Right forelimb (tissue), 1 donor: ENCODE data around the gene VKORC1.

Experiments
- DNase-seq: peaks from one replicate; pipeline ENCODE4 v3.0.0-alpha.2; 2018

Gene VKORC1

DNA sequence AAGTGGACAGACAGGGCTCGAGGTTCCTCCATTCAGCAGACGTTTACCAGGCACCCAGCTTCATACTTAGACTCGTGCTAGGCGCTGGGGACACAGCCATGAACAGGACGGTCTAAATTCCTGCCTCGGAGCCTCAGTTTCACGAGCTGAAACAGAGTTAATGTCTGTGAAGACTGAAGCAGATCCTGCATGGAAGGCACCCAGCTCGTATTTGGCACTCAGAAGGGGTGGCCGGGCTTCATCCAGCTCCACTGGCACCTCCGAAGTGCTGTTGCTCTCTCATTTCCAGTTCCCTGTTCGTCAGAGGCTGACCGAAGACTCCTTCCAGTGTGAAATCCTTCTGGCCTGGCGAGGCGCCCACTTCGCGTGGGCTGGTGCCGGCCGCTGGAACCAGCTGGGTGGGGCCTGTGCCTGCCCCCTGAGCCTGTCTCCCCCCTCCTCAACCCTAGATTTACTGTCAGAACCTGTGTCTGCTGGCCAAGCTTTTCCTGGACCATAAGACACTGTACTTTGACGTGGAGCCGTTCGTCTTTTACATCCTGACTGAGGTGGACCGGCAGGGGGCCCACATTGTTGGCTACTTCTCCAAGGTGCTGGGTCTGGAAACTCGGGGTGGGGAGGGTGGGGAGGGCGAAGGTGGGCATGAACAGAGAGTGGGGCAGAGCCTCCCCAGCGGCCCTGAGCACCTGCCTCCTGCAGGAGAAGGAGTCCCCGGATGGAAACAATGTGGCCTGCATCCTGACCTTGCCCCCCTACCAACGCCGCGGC lies 35.2 kb upstream of the VKORC1 start:
- DNase-seq = no peak

DNA sequence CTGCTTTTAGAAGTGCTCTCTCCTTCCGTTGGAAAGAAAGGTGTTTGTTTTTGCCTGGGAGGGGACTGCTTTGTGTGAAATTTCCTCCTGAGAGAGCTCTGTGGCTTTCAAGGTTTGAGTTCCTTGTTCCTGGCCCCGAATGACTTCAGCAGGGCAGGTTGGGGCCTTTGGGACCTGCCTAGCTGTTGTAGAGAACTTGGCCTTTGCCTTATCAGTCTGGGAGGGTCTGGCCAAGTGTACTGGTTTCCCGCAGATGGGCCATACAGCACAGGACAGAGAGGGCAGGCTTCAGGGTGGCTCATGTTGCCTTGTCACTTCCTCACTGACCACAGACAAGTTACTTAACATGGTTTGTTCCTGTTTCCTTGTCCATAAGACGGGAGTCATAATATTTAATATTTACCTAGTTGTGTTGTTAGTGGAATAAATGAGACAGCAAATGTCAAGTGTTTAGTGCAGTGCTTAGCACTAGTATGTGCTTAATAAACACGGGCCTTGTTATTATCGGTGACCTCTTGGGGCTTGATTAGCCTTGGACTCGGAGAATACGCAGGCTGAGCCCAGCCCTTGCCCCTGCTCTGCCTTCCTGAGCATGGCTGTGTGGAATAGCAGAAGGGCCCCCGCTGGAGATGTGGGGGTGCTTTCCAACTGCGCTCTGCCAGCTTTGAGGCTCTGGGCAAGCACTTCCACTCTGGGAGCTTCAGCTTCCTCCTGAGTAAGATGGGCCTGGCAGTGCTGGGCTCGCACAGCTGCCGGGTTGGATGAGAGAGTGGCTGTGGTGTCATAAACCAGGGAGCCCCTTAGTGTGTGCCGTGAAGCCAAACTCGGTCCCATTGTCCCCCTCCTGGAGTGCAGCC lies 34.3 kb upstream of the VKORC1 start:
- DNase-seq = no peak

DNA sequence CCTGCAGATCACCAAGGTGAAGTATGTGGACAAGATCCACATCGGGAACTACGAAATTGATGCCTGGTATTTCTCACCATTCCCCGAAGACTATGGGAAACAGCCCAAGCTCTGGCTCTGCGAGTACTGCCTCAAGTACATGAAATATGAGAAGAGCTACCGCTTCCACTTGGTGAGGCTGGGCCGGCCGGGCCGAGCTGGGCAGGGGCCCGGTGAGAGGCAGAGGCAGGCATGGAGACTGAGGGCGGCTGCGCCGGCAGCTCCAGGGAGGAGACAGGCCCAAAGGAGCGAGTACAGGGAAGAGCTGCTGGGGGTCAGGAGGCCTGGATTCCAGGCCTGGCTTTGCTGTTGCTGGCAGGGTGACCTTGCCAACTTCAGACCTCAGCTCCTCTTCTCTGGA lies 32.6 kb upstream of the VKORC1 start:
- no peak for DNase-seq

DNA sequence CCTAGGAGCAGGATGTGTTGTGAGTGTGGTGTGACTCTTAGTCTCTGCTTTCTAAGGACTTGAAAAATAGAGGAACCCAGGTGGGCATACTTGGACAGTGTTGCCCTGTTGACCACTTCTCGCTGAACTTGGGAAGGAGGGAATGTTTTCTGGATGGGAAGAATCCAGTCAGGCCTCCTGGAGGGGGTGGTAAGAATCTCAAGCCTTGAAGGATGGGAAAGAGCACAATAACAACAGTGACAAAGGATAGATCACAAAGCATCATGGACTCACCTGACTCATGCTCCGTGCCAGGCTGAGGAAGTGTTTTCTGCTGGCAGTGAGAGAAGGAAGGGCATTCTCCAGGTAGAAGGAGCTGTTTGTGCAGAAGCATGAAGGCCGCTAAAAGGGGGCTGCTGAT lies 31.2 kb upstream of the VKORC1 start:
- DNase-seq = no peak

DNA sequence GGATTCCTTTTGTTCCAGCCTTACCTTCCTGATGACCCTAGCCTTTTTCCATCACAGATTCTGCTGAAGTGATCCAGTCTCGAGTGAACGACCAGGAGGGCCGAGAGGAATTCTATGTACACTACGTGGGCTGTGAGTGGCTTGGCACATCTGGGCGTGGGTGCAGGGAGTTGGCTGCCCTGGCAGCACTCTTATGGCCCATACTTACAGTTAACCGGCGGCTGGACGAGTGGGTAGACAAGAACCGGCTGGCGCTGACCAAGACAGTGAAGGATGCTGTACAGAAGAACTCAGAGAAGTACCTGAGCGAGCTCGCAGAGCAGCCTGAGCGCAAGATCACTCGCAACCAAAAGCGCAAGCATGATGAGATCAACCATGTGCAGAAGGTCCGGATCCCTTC lies 25.5 kb upstream of the VKORC1 start:
- no peak for DNase-seq

DNA sequence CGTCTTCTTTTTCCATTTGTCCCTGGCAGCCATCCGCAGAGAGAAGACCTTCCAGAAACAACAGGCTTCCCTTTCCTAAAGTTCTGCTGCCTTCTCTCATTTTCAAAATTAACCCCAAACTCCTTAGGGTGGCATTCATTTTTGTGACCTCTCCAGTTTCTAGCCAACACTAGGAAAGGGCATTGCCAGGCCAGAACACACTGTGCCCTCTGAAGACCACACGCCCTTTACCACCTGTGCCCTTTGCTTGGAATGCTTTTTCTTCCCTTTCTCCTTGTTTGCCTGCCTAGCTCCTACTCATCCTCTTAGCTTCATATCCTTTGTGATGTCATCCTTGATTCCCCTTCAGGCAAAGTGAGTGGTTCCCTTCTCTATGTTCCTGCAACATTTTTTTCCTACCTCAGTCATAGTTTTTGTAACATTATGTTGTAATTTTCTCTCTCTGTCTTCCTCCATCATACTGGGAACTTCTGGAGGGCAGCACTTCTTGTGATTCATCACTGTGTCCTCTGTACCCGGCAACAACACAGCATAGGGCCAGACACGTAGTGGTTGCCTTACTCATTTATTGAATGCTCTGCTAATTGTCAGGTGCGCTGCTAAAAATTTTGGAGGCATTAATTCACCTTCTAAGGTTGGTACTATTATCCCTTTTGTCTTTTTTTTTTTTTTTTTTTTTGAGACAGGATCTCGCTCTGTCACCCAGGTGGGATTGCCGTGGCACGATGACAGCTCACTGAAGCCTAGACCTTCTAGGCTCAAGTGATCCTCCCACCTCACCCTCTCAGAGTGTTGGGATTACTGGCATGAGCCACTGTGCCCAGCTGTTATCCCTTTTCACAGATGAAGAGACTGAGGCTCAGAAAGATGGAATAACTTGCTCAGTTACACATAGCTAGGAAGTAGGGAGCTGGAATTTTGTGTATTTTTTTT lies 23.9 kb upstream of the VKORC1 start:
- no peak for DNase-seq

DNA sequence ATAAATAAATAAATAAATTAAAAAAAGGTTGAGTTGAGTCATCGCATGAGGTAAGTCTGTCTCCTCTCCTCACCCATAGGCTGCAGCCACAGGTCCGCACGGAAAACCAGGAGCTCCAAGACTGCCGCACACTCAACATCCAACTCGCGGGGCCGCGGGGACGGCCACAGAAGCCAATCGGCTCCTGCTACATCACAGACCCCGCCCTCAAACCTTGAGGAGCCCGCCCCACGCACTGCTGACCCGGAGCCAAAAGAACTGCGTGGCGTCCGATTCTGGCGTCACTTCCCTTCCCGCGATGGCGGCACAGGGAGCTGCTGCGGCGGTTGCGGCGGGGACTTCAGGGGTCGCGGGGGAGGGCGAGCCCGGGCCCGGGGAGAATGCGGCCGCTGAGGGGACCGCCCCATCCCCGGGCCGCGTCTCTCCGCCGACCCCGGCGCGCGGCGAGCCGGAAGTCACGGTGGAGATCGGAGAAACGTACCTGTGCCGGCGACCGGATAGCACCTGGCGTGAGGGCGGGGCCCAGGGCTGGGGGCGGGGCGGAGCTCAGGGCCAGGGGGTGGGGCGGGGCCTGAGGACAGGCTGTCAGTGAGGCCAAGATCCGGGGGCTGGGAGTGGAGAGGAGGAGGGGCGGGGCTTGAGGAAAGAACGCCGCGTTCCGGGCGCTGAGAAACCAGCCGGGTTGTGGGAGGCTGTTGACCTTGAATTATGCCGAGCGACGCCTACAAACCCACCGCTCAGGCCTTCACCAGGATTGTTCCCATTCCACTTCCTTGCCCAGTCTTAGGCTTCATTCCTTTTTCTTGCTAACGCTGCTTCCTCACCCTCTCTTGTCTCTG lies 23.0 kb upstream of the VKORC1 start, which contains the start of gene KAT8:
Gene KAT8, plus strand, starts transcription at position 281 of the 839 bp plus-strand sequence. Its CDS starts 18 bp downstream, at position 299.
- DNase-seq = peak; percentile 99

DNA sequence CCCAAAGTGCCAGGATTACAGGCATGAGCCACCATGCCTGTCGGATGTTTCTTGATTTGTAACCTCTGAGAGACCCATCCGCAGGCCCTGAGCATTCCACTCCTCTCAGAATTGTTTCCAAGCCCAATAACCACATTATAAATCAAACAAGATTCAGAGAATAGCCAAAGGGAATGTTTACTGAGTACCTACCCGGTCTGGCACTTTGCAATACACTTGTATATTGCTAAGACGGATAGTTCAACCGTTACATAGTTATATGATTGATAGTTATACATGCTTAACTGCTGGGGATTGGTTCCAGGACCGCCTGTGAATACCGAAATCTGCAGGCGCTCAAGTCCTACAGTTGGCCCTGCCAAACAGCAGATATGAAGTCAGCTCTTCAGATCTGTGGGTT lies 19.9 kb upstream of the VKORC1 start:
- no peak for DNase-seq

DNA sequence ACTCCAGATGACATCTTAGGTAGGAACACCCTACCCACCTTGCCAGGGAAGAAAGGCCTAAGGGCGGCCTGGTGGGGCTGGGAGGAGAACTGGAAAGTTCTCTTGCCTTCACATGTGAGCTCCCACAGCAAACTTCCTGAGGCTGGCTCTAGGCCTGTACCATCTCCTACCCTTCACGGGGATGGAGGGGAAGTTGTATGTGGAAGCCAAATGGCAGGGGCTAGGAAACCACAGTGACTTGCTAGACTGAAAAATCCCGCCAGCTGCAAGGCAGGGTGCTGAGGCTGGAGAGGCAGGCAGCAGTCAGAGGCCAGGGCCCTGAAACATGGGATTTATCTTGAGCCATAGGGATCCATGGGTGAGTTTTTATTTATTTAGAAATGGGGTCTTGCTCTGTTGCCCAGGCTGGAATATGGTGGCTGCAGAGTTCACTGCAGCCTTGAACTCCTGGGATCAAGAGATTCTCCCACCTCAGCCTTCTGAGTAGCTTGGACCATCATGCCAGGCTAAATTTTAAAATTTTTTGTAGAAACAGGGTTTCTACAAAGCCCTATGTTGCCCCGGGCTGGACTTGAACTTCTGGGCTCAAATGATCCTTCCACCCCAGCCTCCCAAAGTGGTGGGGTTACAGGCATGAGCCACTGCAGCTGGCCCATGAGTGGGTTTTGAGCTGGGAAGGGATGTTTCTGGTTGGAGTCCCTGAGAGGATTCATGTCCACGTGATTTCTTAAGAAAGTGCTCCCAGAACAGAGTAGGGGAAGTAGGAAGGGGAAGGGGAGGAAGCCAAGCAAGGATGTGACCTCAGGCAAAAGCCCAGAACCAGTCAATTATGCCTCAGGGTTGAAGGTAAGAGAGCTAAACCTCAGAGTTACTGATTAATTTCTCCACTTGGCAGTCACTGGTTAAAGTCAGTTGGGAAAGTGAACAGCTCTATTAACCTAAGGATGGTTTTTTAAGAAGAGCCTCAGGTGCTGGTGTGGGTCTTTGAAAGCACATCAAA lies 18.8 kb upstream of the VKORC1 start:
- no peak for DNase-seq

DNA sequence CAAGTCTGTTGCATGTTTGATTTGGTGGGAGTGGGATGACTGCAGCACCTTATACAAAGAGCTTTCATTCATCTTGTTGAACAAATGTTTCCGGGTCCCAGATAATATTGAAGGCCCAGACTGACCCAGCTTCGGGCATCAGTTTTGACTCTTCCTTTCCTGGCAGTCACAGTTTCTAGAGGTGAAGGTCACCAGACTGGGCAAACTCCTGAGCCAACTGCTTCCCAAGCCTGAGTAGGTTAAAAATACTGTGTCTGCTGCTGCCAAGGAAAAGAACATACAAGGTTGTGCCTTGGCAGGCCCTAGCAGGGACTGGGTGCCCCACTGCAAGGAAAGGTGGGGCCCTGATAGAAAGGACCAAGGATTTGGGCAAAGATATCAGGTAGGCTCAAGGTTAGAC lies 18.1 kb upstream of the VKORC1 start:
- DNase-seq = no peak

DNA sequence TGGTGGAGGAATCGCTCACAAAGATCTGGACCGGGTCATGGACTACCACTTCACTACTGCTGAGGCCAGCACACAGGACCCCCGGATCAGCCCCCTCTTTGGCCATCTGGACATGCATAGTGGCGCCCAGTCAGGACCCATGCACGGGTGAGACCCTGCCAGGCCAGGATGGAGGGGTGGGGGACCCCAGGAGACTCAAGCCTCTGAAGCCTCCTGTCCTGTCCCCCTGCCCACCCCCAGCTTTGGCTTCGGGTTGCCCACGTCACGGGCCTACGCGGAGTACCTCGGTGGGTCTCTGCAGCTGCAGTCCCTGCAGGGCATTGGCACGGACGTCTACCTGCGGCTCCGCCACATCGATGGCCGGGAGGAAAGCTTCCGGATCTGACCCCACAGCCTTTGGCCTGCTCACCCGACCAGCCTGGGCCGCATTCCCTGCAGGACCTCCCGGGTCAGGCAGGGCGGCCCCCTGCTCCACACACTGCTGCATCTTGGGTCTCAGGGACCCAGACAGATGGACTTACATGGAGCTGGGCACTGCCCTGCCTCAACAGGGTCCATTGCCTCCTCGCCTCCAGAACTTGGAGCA lies 17.4 kb upstream of the VKORC1 start:
- DNase-seq = no peak

DNA sequence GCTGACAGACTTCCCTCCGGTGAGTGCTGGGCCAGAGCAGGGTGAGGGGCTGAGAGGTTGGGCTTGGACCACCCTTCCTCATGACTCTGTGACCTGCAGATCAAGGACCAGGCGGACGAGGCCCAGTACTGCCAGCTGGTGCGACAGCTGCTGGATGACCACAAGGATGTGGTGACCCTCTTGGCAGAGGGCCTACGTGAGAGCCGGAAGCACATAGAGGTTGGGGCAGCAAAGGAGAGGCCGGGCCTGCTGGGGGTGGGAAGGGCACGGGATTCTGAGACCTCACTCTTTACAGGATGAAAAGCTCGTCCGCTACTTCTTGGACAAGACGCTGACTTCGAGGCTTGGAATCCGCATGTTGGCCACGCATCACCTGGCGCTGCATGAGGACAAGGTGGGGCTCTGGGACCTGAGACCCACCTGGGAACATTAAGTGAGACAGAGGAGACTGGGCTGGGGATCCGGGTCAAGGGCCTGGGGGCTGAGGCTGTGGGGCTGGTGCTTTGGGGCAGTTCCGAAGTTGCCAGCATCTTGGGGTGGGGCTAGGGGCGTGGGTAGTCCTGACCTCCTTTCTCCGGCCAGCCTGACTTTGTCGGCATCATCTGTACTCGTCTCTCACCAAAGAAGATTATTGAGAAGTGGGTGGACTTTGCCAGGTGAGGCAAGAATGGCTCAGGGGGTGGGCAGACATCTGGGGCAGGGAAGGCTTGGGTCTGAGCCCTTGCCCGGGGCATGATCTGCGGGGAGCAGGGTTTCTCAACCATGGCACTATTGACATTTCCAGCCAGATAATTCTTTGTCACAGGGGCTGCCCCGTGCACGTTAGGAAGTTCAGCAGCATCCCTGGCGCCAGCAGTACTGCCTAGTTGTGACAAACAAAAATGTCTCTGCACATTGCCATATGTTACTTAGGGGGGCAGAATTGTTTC lies 15.8 kb upstream of the VKORC1 start:
- no peak for DNase-seq

DNA sequence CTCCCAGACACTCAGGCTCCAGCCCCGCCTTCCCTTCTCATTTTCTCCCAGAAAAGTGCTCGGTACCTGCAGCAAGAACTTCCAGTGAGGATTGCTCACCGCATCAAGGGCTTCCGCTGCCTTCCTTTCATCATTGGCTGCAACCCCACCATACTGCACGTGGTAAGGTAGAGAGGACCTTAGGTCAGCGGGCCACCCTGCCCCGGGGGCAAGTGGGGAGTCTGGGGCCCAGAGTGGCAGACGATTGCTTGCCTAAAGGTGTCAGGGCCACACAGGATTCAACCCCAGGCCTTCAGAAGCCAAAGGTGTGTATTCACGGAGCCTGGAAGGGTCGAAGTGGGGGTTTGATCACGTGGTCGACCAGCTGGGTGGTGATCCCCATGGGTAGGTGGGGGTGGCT lies 15.0 kb upstream of the VKORC1 start:
- DNase-seq = no peak

DNA sequence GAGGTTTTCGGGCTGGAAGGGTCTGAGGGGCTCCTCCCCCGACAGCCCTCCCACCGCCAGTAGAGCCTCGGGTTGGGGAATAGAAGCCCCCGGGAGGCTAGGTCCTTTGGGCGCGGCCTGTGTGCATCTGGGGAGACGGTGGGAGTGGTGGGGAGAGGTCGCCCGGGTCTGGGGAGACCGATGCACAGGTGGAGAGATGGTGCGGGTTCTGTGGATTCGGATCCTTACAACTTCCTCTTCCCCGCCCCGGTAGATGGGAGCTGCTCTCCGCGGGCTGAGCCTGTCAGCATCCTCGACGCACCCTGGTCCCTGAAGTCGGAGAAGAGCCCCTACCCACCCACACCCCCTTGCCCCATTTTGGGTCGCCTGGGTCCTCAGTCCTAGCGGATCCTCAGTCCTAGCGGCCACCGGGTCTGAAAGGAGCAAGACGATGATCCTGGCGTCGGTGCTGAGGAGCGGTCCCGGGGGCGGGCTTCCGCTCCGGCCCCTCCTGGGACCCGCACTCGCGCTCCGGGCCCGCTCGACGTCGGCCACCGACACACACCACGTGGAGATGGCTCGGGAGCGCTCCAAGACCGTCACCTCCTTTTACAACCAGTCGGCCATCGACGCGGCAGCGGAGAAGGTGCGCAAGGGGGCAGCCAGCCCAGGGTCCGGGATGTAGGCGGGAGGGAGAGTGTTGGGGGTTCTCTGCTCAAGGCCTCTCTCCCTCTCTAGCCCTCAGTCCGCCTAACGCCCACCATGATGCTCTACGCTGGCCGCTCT lies 14.4 kb upstream of the VKORC1 start:
- DNase-seq = no peak

DNA sequence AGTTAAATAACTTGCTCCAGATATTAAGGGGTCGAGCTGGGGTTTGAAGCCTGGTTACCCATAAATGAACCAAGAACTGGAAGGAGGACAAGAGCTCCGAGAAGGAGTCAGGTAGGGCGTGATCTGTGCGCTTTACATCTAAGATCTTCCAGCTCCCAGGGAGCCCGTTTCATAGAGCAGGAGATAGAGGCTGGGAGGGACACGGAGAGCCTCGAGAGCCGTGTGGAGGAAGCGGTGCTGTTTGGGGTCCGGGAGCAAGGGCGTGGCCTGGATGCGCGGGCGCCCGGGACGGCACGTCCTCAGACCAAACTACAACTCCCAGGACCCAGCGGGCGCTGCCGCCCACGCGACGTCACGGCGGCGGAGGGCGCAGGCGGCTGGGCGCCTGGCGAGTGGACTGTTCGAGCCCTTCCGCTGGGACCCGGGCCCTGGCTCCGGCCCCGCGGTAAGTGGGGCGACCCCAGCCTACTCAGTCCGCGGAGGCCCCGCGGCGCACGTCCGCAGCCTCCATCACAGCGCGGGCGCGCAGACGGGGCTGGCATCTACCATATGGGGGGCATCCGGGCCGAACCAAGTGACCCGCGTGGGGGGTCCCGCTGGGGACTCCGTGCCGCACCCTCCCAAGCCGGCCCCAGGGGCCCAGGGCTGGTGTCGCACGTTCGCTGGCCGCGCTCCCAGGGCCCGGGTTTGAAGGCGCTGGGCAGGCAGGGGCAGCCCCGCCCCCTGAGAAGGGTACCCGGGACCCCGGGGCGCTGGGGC lies 13.6 kb upstream of the VKORC1 start, which contains the start of gene BCKDK:
Gene BCKDK, plus strand, starts transcription at position 352 of the 759 bp plus-strand sequence. CDS start 838 bp downstream, outside the sequence.
- peak; percentile 81 for DNase-seq

DNA sequence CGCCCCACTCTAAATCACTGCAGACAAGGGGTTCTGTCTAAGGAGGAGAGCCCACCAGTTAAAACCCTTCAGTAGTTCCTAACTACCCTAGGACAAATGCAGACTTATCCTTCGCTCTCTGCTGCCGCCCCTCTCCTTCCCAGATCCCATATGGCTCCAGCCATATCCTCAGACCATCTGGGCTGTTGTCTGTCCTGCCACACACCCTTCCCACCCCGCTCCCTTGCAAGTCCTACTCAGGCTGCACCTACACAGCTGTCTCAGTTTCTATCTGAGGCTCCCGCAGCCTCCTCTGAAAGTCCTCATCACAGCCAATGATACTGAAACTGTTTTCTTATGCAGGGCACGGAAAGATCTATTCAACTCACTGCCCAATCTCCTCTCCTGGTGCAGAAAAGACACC lies 12.9 kb upstream of the VKORC1 start:
- no peak for DNase-seq
